Endodermal cell (in vitro differentiated cells): Measurements from ENCODE around the gene PHLDA2. TPM values are rescaled to one million over a fixed set of nuclear protein-coding genes. Genes with fewer than 3 reads are reported as not detected.
A peak's percentile ranks its signal among the peaks of the same experiment; 100 is the strongest.

Source experiments
- DNase-seq: peaks from one replicate; pipeline ENCODE4 v3.0.0-alpha.2; 2017
- H3K27ac ChIP-seq: 2 replicates; pipeline ENCODE4 v1.5.1; 2013; ENCODE audit warnings: mild to moderate bottlenecking, low read depth, low read length, moderate library complexity
- H3K27me3 ChIP-seq: 2 replicates; pipeline ENCODE4 v1.6.1; 2013; ENCODE audit warnings: mild to moderate bottlenecking, low read length, moderate library complexity; ENCODE audit not compliant: insufficient read depth, control insufficient read depth, poor library complexity, severe bottlenecking
- H3K36me3 ChIP-seq: 2 replicates; pipeline ENCODE4 v1.7.0; 2013; ENCODE audit warnings: mild to moderate bottlenecking, low read length, moderate library complexity; ENCODE audit not compliant: control insufficient read depth, insufficient read depth
- H3K4me1 ChIP-seq: one replicate; pipeline ENCODE4 v1.7.0; 2013; ENCODE audit warnings: low read length; ENCODE audit not compliant: control insufficient read depth, insufficient read depth
- H3K4me3 ChIP-seq: 2 replicates; pipeline ENCODE4 v1.5.1; 2013; ENCODE audit warnings: mild to moderate bottlenecking, low read length, moderate library complexity
- H3K9ac ChIP-seq: 2 replicates; pipeline ENCODE4 v1.6.1; 2013; ENCODE audit warnings: mild to moderate bottlenecking, low read length, moderate library complexity; ENCODE audit not compliant: poor library complexity, severe bottlenecking; ENCODE audit errors: extremely low read depth
- H3K9me3 ChIP-seq: 2 replicates; pipeline ENCODE4 v1.6.1; 2013; ENCODE audit warnings: mild to moderate bottlenecking, low read length, moderate library complexity; ENCODE audit not compliant: control insufficient read depth
- H3K27ac Mint-ChIP-seq: 2 replicates; pipeline ENCODE4 v1.8.0; 2020; ENCODE audit warnings: mixed read lengths
- H3K27me3 Mint-ChIP-seq: 2 replicates; pipeline ENCODE4 v1.8.0; 2021; ENCODE audit warnings: mild to moderate bottlenecking, mixed read lengths; ENCODE audit not compliant: insufficient read depth
- H3K36me3 Mint-ChIP-seq: 2 replicates; pipeline ENCODE4 v1.8.0; 2020; ENCODE audit warnings: low read depth, mixed read lengths
- H3K4me1 Mint-ChIP-seq: 2 replicates; pipeline ENCODE4 v1.8.0; 2020; ENCODE audit warnings: mixed read lengths
- H3K4me3 Mint-ChIP-seq: 2 replicates; pipeline ENCODE4 v1.8.0; 2020; ENCODE audit warnings: mild to moderate bottlenecking, moderate library complexity, mixed read lengths
- H3K9me3 Mint-ChIP-seq: 2 replicates; pipeline ENCODE4 v1.8.0; 2020; ENCODE audit warnings: mild to moderate bottlenecking, mixed read lengths
- CTCF ChIP-seq: fragments of 200-600 bp; sonication (generic); conservative IDR thresholded peaks from 2 replicates; pipeline ENCODE4 v1.5.0; 2021; ENCODE audit warnings: antibody characterized with exemption, mild to moderate bottlenecking
- WGBS, 2 experiments: methylation state at CpG; one replicate each; pipeline versions ENCODE4 v1.1.5 to v1.1.7; 2013; ENCODE audit warnings: missing lambda C conversion rate in 2 of 2, mixed read lengths in 1 of 2; ENCODE audit not compliant: insufficient coverage in 1 of 2, insufficient read length in 1 of 2; 5-methylcytosine and 5-hydroxymethylcytosine counted together
- total RNA-seq, 2 donors: library from RNA; stranded (reverse); fragmentation: NEBNext Ultra II Directional in 1 of 2; extraction: Animal tissue kit (Norgen Biotek cat#: 25700) in 1 of 2; gene quantifications; 2 replicates in 1 of 2; 3 replicates in 1 of 2; pipeline ENCODE4 v1.2.1, GENCODE V29; 2021

Gene PHLDA2
- total RNA-seq, 2 donors from 2014 or later: 3.0 to 5.1 TPM

GRCh38 chr11:2955906-2956476 is 26.8 kb upstream of the PHLDA2 start:
- Mint-ChIP-seq H3K4me3 (no peak overlapping the region), H3K27ac (peak overlapping the region; percentile 85), H3K36me3 (peaks cover 90% of the 10 kb centered on the region), H3K4me1 (peaks cover 19% of the 10 kb centered on the region), H3K9me3 (no peaks in the 10 kb centered on the region), H3K27me3 (no peaks in the 10 kb centered on the region)
- H3K9me3 ChIP-seq: no peaks in the 10 kb centered on the region
- no peak overlapping the region for H3K4me3 ChIP-seq
- H3K36me3 ChIP-seq: peaks cover 99% of the 10 kb centered on the region
- TF ChIP-seq CTCF: peak; percentile 60
- DNase-seq: peak; percentile 69
- H3K9ac ChIP-seq: no peak overlapping the region
- H3K27me3 ChIP-seq: no peaks in the 10 kb centered on the region
- H3K4me1 ChIP-seq: no peaks in the 10 kb centered on the region
- H3K27ac ChIP-seq: no peak overlapping the region
- 77 to 85% methylated on average over 6 of the region's 6 CpGs for WGBS, 2 experiments

GRCh38 chr11:2954263-2954662 is 25.0 kb upstream of the PHLDA2 start:
- H3K36me3 ChIP-seq: peaks cover 99% of the 10 kb centered on the region
- no peaks in the 10 kb centered on the region for H3K27me3 ChIP-seq
- 97 to 100% methylated on average over 3 to 5 of the region's 6 CpGs for WGBS, 2 experiments
- H3K9me3 ChIP-seq: no peaks in the 10 kb centered on the region
- H3K4me3 ChIP-seq: no peak overlapping the region
- Mint-ChIP-seq H3K4me1 (peaks cover 15% of the 10 kb centered on the region), H3K36me3 (peaks cover 90% of the 10 kb centered on the region), H3K9me3 (no peaks in the 10 kb centered on the region), H3K27ac (peak overlapping the region; percentile 72), H3K27me3 (no peaks in the 10 kb centered on the region), H3K4me3 (no peak overlapping the region)
- H3K9ac ChIP-seq: no peak overlapping the region
- no peak for TF ChIP-seq CTCF
- DNase-seq: peak; percentile 20
- H3K27ac ChIP-seq: no peak overlapping the region
- H3K4me1 ChIP-seq: no peaks in the 10 kb centered on the region

GRCh38 chr11:2952290-2952689 is 23.1 kb upstream of the PHLDA2 start:
- TF ChIP-seq CTCF: no peak
- H3K4me3 Mint-ChIP-seq: no peak overlapping the region
- no peak overlapping the region for H3K27ac Mint-ChIP-seq
- peaks cover 84% of the 10 kb centered on the region for H3K36me3 Mint-ChIP-seq
- no peak overlapping the region for H3K9ac ChIP-seq
- no peak overlapping the region for H3K4me3 ChIP-seq
- H3K27ac ChIP-seq: no peak overlapping the region
- 53 to 64% methylated on average over 5 to 6 of the region's 6 CpGs for WGBS, 2 experiments
- H3K36me3 ChIP-seq: peaks cover 99% of the 10 kb centered on the region
- H3K4me1 Mint-ChIP-seq: peaks cover 15% of the 10 kb centered on the region
- no peaks in the 10 kb centered on the region for H3K9me3 ChIP-seq
- no peaks in the 10 kb centered on the region for H3K9me3 Mint-ChIP-seq
- H3K27me3 Mint-ChIP-seq: no peaks in the 10 kb centered on the region
- no peaks in the 10 kb centered on the region for H3K27me3 ChIP-seq
- DNase-seq: no peak
- H3K4me1 ChIP-seq: no peaks in the 10 kb centered on the region
